GDM1 (cell line): ENCODE data around the gene TKFC.

ENCODE experiments used
- DNase-seq: peaks from one replicate; lab custom pipeline; 2025; lab: John Stamatoyannopoulos, UW

The TKFC gene

DNA sequence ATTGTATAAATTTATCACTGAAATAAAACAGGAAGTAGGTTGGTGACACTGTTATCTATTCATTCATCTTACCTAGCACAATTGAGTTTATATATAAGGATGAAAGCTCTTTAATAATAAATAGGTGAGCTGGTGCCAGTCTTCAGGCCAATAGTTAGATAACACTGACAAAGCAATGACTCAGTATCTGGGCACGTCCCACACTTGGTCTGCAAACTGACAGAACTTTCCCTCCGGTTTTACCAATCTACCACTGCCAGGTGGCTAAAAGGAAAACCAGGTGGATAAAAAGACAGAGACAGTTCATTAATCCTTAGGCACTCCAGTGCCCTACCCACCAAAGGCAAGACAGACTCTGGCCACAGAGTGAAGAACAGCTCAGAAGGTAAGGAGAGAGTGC lies 17.8 kb upstream of the TKFC start:
- no peak for DNase-seq

DNA sequence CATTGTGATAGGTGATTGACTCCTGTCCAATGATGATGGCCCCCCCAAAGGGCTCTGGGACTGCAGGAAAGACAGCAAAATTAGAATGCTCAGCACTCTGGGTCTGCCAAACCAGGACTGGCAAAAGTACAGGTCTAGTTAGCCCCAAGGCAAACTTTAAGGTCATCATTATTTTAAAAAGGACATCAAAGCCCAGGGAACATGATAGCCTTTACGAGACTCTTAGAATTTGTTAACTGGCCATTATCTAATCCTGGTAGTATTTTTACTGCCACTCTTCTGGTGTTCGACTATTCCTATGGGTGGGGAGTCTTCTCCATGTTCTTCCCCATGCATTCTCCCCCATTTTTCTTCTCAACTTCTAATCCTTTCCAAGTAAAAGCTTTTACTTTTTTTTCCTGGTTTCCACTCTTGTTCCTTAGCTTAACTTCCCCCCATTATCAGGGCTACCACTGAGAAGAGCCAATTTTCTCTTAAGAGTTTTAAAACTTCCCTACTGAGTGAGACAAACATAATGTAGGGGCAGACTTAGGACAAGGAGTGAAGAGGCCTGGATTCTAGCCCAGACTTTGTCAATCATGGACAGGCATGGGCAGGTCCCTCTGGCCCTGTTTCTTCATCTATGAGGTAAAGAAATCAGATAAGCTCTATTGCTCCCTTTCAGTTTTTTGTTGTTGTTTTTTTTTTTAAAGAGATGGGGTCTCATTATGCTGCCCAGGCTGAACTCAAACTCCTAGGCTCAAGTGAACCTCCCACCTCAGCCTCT lies 7.2 kb upstream of the TKFC start:
- no peak for DNase-seq

DNA sequence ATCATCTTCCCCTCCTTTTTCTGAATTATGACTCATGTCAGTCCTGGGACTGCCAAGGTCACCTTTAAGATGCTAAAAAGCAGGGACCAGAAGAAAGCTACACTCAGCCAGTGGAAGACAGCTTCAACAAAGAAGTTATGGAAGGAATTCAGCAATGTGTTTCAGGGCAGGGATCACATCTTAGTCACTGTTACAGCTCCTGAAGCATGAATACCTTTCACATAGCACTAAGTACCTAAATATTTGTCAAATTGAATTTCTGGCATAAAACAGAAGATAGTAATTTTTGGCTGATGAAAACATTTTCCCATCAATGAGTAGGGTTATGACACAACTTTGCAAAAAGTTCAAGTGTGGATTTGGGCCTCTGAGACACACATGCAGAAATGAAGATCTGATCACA lies 5.4 kb upstream of the TKFC start:
- no peak for DNase-seq

DNA sequence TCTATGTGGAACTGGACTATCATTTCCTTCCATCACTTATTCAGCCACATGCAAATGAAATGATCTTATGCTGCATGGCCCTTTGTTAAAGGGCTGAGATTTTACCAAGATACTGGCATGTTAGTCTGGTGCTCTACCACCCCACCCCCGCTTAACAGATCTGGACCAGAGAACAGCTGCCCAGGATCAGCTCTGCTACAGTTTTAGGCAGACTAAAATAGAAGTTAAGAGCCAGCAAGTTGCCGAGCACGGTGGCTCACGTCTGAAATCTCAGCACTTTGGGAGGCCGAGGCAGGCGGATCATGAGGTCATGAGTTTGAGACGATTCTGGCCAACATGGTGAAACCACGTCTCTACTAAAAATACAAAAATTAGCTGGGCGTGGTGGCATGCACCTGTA lies 4.7 kb upstream of the TKFC start:
- DNase-seq: no peak

DNA sequence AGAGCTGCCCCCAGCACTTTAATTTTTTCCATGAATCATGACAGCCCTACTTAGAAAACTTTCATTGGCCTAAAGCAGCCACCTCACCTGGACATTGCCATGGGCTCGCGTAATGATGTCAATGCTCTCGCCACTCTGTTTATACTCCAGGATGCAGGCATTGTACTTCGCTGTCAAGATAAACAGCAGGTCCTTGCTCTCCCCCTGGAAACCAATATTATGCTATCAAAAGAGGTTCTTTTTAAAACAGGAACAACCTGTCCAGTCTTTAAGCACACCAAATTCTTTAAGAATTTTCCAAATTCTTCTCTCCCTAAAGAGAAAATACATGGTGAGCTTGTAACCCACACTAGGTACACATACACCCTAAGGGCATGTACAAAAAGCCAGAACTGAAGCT lies 3.2 kb upstream of the TKFC start:
- no peak for DNase-seq

DNA sequence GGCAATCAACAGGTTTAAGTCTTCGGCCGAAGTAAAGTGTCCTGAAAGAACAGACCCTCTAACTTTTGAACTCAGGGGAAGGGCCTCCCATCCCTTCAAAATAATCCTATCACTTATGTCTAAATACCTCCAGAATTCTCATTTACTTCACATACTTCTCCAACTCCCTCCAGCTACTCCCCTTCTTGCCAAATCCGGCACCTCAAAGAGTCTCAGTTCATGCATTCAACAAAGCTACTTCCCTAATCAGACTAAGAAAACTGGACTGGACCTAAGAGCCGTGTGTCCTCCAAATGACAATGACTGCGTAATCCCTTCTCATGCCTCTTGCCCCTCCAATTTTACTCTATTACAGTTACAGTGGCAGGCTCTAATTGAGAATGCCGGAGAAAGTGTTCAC lies 1.4 kb upstream of the TKFC start:
- no peak for DNase-seq

DNA sequence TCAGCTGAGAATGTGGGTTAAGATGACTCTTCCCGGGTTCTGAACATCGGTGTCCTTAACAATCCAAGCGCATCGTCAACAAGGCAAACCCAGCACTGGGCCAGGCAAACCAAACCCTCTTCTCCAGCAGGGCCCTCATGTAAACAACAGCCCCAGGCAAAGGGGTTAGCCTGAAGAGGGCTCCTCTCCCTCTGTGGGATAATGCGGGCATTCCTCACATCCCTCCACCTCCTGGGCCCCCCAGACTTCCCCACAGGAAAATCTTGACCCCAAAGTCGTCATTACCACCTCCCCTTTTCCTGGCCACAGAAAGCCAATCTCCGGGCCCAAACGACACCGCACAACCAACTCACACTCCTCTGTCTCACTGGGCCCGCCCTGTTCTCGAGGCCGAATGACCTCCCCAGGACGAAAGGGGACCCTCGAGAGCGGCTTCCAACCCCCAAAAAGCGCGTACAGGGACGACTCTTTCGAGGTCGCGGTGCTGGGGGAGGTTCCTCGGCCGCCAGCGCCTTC lies 689 bp upstream of the TKFC start:
- no peak for DNase-seq

DNA sequence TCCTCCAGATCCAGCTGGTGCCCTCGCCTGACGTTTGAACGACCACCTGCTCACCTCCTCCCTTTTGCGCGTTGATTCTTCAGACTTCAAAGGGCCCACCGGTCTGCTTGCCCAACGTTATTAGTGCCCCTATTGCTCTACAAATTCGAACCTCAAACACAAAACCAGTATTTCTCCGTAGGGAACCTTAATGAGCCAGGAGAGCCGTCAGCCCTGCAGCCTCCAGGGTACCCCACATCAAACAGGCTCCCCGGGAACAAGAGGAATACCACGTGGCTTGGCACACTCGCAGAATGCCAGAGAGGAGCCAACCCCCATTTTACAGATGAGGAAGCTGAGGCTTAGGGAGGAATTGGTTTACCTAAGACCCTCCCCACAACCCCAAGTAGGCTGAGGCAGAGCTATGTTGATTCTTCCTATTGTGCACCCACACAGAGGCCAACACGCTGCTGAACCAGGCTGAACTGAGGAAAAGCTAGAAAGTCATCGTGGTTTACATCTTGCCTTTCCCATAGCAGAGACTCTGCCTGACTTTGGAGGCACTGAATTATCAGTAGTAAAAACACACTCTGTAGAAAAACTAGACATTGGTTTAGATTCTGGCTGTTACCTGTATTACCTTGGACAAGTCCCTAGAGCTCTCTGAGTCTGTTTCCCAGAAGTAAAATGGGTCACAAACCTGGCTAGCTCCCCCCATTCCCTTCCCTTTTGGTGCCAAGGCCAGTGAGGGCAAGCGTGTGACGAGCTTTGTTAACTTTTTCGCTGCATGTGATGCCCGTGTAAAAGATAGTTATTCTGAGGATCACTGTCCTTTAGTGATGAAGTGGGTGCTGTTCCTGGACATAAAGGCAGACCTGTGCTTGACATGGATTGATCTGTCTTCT lies 764 bp downstream of the TKFC start:
- peak; percentile 5 for DNase-seq

DNA sequence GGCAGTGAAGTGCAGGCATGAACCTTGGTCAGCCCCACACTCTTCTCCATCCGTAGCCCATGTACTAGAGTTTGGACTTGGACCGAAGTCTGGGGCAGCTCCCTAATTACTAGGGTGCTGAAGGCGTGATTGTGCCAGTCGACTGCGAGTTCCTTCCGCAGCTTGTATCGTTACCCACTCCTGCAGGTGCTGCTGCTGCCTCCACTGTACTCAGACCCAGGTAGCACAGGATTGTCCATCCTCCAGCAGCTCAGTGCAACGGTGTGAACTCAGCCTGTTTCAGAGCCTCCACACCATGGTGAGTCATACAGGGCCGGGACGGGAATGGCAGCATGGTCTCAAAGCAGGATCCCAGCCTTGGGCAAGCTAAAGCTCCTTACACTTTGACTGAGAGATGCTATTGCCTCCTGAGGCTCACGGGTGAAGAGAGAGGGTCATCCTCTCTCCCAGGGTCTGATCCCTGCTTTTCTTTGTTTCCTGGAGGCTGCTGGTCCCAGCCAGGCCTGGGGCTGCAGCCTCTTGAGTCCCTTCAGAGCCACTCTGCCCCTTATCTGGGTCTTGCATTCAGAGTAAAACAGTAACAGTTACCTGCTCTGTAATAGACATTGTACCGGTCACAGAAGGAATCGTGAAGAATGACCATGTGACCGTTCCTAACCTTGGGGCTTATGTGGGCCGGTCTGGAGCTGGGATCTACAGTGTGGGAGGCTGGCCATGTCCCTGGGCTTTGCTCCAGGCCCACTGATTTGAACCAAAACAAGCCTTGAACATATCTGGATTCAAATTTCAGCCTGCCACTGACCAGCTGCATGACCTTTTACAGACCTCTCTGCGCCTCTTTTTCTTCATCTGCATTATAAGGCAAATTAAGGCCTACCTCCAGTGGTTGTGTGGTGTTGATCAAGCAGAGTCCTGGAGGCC lies 1.7 kb downstream of the TKFC start:
- no peak for DNase-seq

DNA sequence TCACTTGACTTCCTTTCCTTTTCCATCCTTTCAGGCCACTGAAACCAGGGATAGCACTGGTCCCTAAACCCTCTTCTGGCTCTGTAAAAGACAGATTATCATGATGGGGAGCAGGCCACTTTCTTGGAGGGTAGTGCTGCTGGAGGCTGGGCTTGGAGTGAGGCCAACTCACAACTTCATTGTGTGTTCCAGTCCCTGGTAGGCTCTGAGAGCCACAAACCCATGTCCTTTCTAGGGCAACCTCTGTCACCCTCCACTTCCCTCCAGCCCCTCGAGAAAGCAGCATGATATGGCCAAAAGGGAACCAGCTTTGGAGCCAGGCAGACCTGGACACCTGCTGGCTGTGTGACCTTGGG lies 2.3 kb downstream of the TKFC start:
- DNase-seq: no peak

DNA sequence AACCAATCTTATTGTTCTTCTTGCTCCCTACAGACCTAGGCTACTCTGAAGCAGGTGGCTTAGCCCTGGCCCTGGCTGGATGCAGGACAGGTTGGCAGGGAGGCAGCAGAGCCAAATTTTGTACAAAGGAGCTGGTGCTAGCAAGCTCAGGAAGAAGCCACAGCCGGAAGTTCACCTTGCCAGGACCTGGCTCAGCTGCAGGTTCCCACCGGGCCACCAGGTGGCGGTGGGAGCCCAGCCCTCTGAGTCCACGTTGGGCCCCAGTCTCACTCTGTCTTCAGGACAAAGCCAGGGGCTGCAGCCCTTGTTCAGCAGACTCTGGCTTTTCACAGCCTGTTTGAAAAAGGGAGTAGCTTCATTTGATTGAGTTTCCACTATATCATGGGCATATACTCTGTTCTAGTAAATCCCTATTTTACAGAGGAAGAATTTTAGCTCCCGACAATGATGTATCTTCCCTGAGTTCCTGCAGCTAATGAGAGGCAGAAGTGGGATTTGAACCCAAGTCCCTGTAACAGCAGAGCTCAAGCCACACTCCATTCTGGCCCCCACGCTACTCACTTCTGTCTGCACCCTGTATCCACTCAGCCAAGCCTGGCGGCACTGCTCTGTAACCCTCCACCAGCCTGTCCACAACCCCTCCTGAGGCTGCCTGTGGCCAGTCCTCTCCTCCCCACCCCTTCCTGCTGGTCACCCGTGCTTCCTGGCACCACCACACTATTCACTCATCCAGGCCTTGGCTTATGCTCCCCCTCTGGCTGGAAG lies 3.3 kb downstream of the TKFC start:
- peak; percentile 77 for DNase-seq

DNA sequence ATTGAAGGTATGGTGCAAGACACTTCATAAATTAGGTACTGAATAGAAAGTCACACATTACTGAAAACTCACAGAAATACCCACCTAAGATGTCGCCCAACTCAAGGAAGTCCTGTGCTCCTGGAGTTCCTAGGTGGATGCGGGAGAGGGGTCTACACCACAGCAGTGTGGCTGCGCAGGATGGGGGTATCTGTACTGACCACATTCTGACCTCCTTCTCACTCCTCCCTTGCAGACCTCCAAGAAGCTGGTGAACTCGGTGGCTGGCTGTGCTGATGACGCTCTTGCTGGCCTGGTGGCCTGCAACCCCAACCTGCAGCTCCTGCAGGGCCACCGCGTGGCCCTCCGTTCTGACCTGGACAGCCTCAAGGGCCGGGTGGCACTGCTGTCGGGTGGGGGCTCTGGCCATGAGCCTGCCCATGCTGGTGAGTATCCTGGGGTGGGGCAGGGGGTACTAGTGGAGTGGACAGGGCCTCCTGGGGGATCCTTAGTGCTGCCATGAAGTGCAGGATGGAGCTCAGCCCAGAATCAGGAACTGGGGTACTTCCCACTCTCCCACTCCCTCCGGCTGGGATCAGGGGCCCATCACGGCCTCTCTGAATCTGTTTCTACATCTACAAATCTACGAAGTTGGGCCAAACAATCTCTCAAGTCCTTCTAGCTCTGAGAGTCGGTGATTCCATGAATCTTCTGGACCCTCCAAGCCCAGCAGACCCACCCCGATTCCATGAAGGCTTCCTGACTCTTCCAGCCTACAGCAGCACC lies 4.9 kb downstream of the TKFC start:
- no peak for DNase-seq

DNA sequence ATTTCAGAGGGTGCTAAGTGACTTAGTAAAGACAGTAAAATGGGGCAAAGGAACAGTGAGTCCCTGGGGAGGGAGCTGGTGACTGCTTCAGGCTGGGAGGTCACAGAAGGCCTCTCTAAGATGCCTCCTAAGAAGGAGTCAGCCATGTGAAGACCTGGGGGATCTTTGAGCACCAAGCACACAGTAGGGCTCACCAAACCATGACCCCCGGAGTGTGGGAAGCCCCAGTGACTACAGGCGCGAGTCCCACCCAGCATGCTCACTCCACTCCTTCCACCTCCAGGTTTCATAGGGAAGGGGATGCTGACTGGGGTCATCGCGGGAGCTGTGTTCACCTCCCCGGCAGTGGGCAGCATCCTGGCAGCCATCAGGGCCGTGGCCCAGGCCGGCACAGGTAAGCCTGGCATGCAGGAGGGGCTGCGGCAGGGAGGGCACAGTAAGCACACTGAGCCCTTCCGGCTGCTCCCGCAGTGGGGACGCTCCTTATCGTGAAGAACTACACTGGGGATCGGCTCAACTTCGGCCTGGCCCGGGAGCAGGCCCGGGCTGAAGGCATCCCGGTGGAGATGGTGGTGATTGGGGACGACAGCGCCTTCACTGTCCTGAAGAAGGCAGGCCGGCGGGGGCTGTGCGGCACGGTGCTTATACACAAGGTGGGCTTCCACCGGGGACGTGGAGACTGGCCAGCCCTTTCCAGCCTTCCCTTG lies 5.9 kb downstream of the TKFC start:
- no peak for DNase-seq

DNA sequence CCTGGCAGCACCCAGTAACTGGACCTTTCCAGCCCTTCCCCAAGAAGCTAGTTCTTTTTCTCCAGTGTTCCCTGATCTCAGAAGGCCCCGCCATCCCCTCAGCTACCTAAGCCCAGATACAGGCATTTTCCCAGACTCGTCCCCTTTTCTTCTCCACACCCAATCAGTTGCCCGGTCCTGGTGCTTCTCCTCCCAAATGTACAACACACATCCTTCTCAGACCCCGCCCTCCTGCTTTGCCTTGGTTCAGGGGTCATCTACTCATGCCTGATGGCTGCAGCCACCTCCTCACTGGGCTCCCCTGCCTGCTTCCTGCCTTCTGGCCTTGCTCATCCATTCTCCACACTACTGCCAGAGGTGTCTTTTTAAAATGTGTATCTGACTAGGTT lies 6.5 kb downstream of the TKFC start:
- DNase-seq: no peak

DNA sequence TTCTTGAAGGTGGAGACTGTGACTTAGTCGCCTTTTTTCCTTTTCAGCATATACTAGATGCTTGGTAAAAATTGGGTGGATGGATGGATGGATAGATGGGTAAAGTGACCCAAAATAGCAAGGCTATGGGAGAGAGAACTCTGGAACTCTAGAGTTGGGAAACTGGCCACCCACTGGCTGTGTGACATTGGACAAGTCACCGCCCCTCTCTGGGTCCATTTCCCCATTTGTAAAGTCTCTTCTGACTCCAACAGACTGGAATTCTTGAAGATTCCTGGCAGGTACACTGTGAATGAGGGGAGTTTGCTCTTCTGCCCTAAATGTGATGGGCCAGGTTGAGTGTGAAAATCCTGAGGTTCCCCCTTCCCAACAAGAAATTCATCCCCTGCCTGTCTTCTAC lies 8.0 kb downstream of the TKFC start:
- DNase-seq: no peak

DNA sequence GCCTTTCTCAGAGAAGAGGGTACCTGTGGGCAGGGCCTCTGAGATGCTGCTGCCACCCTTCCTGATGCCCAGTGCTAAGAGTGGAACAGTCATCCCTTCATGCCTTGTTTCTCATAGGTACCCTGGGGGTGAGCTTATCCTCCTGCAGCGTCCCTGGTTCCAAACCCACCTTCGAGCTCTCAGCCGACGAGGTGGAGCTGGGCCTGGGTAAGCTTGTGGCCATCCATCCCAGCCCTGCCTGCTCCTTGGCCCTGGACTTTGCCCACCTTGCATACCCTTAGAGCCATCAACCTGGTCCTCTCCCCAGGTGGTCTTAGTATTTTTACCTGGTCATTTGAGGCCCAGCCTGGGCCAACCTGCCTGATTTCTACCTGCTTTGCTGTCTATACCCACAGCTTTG lies 8.7 kb downstream of the TKFC start:
- DNase-seq: no peak

DNA sequence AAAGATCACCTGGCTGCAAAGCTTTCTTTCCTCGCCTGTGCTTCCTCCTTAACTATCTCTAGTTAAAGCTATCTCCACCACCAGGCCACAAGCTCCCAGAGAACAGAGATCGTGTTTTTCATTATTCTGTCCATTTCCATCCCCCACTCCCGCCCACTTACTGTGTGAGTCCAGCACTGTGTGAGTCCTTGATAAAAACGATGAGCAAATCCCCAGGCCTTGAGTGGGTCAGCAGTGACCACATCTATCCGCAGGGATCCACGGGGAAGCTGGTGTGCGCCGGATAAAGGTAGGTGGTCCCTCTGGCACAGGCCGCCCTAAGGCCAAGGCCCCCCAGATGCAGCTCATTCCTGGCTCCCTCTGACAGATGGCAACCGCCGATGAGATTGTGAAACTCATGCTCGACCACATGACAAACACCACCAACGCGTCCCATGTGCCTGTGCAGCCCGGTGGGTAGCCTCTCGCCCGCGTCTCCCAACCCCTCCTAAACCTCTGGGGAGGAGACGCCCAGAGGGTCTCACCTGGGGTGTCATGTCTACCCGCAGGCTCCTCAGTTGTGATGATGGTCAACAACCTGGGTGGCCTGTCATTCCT lies 9.3 kb downstream of the TKFC start:
- no peak for DNase-seq

DNA sequence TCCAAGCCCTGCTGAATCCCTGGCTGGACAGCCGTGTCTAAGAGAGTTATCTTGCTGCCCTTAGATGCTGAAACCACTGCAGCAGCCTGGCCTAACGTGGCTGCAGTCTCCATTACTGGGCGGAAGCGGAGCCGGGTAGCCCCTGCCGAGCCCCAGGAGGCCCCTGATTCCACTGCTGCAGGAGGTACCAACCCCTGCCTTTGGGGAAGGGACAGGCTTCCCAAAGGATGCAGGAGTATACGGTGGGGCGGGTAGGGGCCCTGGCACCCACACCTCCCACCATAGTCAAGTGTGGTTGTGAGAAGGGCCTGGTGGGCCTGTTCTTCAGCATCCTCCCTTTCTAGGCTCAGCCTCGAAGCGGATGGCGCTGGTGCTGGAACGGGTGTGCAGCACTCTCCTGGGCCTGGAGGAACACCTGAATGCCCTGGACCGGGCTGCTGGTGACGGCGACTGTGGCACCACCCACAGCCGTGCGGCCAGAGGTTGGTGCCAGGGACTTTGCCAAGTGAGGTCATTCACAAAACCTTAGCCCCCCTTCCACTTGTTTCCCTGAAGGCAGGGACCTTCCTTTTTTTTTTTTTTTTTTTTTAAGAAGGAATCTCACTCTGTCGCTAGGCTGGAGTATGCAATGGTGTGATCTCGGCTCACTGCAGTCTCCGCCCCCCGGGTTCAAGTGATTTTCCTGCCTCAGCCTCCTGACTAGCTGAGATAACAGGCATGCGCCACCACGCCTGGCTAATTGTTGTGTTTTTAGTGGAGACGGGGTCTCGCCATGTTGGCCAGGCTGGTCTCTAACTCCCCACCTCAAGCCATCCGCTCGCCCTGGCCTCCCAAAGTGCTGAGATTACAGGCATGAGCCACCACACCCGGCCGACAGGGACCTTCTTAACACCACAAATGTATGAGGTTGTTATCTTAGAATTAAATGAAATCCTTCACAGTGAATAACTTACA lies 11.0 kb downstream of the TKFC start:
- DNase-seq: no peak
